NCI-H2081 treated with DMSO at 0.1 percent for 48 hours (cell line): Measurements from ENCODE around the gene OR1E2.
"Not testable (repeated sequence)": the region's sequence is repeated elsewhere in the genome, so short reads cannot be mapped to it uniquely, and the experiment has no call there.

Experiments
- DNase-seq: peaks from one replicate; lab custom pipeline; 2025; lab: John Stamatoyannopoulos, UW

Gene OR1E2

GRCh38 chr17:3433741-3434140 is at the start of gene OR1E2:
TSS of gene OR1E2 (minus strand) at chr17:3433841. CDS start at chr17:3433841, 0 bp downstream.
- DNase-seq, result no peak

- DNase-seq, result no peak
Observed at GRCh38 chr17:3482852-3483251, 49.2 kb upstream of the OR1E2 start.

- DNase-seq, result no peak
Observed at GRCh38 chr17:3479988-3480387, 46.3 kb upstream of the OR1E2 start.

GRCh38 chr17:3475812-3476610 is 42.4 kb upstream of the OR1E2 start, which contains the start of gene ASPA:
TSS of gene ASPA (plus strand) at chr17:3475997. CDS start at chr17:3476160, 163 bp downstream.
- DNase-seq, result no peak

GRCh38 chr17:3475251-3475685 is 41.6 kb upstream of the OR1E2 start:
- DNase-seq, result no peak

- no peak for DNase-seq
Observed at GRCh38 chr17:3474212-3474611, 40.6 kb upstream of the OR1E2 start.

- no peak for DNase-seq
Observed at GRCh38 chr17:3472137-3472536, 38.5 kb upstream of the OR1E2 start.

GRCh38 chr17:3471599-3471998 is 38.0 kb upstream of the OR1E2 start, which contains the start of gene SPATA22:
TSS of gene SPATA22 (minus strand) at chr17:3471819. CDS start at chr17:3469325, 2,494 bp downstream.
- no peak for DNase-seq

- DNase-seq, result no peak
Observed at GRCh38 chr17:3469529-3469928, 35.9 kb upstream of the OR1E2 start.

GRCh38 chr17:3466355-3466754 is 32.7 kb upstream of the OR1E2 start:
- DNase-seq, result not testable (repeated sequence)

- DNase-seq, result no peak
Observed at GRCh38 chr17:3448059-3448665, 14.5 kb upstream of the OR1E2 start.

- no peak for DNase-seq
Observed at GRCh38 chr17:3447625-3448024, 14.0 kb upstream of the OR1E2 start.

GRCh38 chr17:3440451-3440850 is 6.8 kb upstream of the OR1E2 start:
- no peak for DNase-seq

- no peak for DNase-seq
Observed at GRCh38 chr17:3438368-3438767, 4.7 kb upstream of the OR1E2 start.

GRCh38 chr17:3433215-3433614 is 426 bp downstream of the OR1E2 start:
- not testable (repeated sequence) for DNase-seq

GRCh38 chr17:3418222-3418621 is 15.4 kb downstream of the OR1E2 start:
- no peak for DNase-seq

- no peak for DNase-seq
Observed at GRCh38 chr17:3415610-3416009, 18.0 kb downstream of the OR1E2 start.

GRCh38 chr17:3412216-3412615 is 21.4 kb downstream of the OR1E2 start:
- DNase-seq, result not testable (repeated sequence)

GRCh38 chr17:3411070-3411469 is 22.6 kb downstream of the OR1E2 start, which contains the start of gene OR3A3:
TSS of gene OR3A3 (plus strand) at chr17:3411370.
- DNase-seq, result no peak

GRCh38 chr17:3403856-3404255 is 29.8 kb downstream of the OR1E2 start:
- DNase-seq, result not testable (repeated sequence)

- no peak for DNase-seq
Observed at GRCh38 chr17:3401786-3402185, 31.9 kb downstream of the OR1E2 start.

- DNase-seq, result no peak
Observed at GRCh38 chr17:3400055-3400454, 33.6 kb downstream of the OR1E2 start.

- no peak for DNase-seq
Observed at GRCh38 chr17:3398310-3398709, 35.3 kb downstream of the OR1E2 start, which contains the start of gene OR1E1. TSS of gene OR1E1 (minus strand) at chr17:3398410. CDS start at chr17:3398410, 0 bp downstream.
